Panc1 (cell line): ENCODE data around the gene BCL11B. TPM values are rescaled to one million over a fixed set of nuclear protein-coding genes. Genes with fewer than 3 reads are reported as not detected.
A peak's percentile ranks its signal among the peaks of the same experiment; 100 is the strongest.

ENCODE experiments used
- ATAC-seq: fragments of 200-7000 bp; cut with Tn5 transposase; 2 replicates; pipeline ENCODE4 v1.9.1; 2020; ENCODE audit warnings: mild to moderate bottlenecking, moderate library complexity
- BruUV-seq: library from RNA; stranded (reverse); fragments of 400-500 nt; replicated peaks from 2 replicates; lab custom pipeline; 2021; lab: Mats Ljungman, UMichigan
- CTCF ChIA-PET: fragments of 300-600 bp; sonication (Branson Sonifier 250); formaldehyde crosslinking; loops from one replicate; lab custom pipeline; 2022; ENCODE audit warnings: antibody characterized with exemption; lab: Charles Lee
- POLR2A ChIA-PET: fragments of 300-600 bp; sonication (Branson Sonifier 250); formaldehyde crosslinking; loops from one replicate; lab custom pipeline; 2022; ENCODE audit warnings: antibody characterized with exemption; lab: Charles Lee
- DNase-seq: peaks from one replicate; pipeline ENCODE4 v3.0.0-alpha.2; 2010; ENCODE audit warnings: low read depth, low spot score
- H3K27ac ChIP-seq: 2 replicates; pipeline ENCODE4 v1.5.1; 2011; ENCODE audit warnings: mild to moderate bottlenecking, low read length, inconsistent platforms
- H3K27me3 ChIP-seq: fragments of 200-500 bp; sonication (Bioruptor generic); 2 replicates; pipeline ENCODE4 v1.6.0; 2014; ENCODE audit warnings: low read length, inconsistent platforms; ENCODE audit not compliant: control insufficient read depth, insufficient read depth
- H3K36me3 ChIP-seq: fragments of 200-500 bp; sonication (Bioruptor generic); 2 replicates; pipeline ENCODE4 v1.5.1; 2014; ENCODE audit warnings: inconsistent platforms, mild to moderate bottlenecking, low read length, moderate library complexity; ENCODE audit not compliant: control insufficient read depth, insufficient read depth
- H3K4me1 ChIP-seq: 2 replicates; pipeline ENCODE4 v1.5.1; 2011; ENCODE audit warnings: inconsistent platforms, mild to moderate bottlenecking, low read length, moderate library complexity; ENCODE audit not compliant: control insufficient read depth, insufficient read depth
- H3K4me3 ChIP-seq, 2 experiments: 2 replicates each; pipeline ENCODE4 v1.5.1; 2011 to 2012; ENCODE audit warnings: low read depth in 2 of 2, low read length in 2 of 2, mild to moderate bottlenecking in 2 of 2, inconsistent platforms in 1 of 2, moderate library complexity in 1 of 2
- H3K9me3 ChIP-seq: fragments of 200-500 bp; sonication (Bioruptor generic); 2 replicates; pipeline ENCODE4 v1.5.1; 2014; ENCODE audit warnings: low read depth, mild to moderate bottlenecking, inconsistent platforms, low read length, moderate library complexity; ENCODE audit not compliant: control insufficient read depth, insufficient read depth
- POLR2AphosphoS5 ChIP-seq: IDR thresholded peaks from 2 replicates; pipeline ENCODE4 v1.6.1; 2012; ENCODE audit warnings: mild to moderate bottlenecking, low read depth, low read length, moderate library complexity
- SIN3A ChIP-seq: IDR thresholded peaks from 2 replicates; pipeline ENCODE4 v1.6.1; 2012; ENCODE audit warnings: low read depth, mild to moderate bottlenecking, low read length, moderate library complexity, borderline replicate concordance; ENCODE audit not compliant: insufficient read depth
- TCF7L2 ChIP-seq: IDR thresholded peaks from 2 replicates; pipeline ENCODE4 v1.6.1; 2011; ENCODE audit warnings: mild to moderate bottlenecking, low read depth, low read length, inconsistent platforms
- in situ Hi-C: cut with HindIII; loops from 2 replicates; pipeline ENCODE4 v1.10.0; 2016; ENCODE audit warnings: low sequenced_read_pairs, low pct_unique_long_range_greater_than_20kb
- intact Hi-C: fragments of 100-400 bp; cut with micrococcal nuclease; formaldehyde crosslinking; loops from one replicate; pipeline ENCODE4 v1.10.0; 2022; ENCODE audit not compliant: unreplicated experiment
- total RNA-seq: library from RNA; stranded (reverse); gene quantifications from one replicate; pipeline ENCODE4 v1.2.1, GENCODE V29; 2021; ENCODE audit not compliant: unreplicated experiment
- TF ChIP-seq, protein P1 (sequence below), 2 experiments: IDR thresholded peaks; 2 replicates each; pipeline ENCODE4 v1.6.1; 2011 to 2012; ENCODE audit warnings: low read depth in 2 of 2, control low read depth in 1 of 2, low read length in 1 of 2, mild to moderate bottlenecking in 1 of 2, moderate library complexity in 1 of 2; ENCODE audit not compliant: insufficient read depth in 1 of 2
- TF ChIP-seq, protein P2 (sequence below): fragments of 450-650 bp; IDR thresholded peaks from 2 replicates; pipeline ENCODE4 v1.5.1; 2017; ENCODE audit warnings: mild to moderate bottlenecking

Gene BCL11B
- total RNA-seq, 1 experiment from 2014 or later, result 0.23 TPM

DNA sequence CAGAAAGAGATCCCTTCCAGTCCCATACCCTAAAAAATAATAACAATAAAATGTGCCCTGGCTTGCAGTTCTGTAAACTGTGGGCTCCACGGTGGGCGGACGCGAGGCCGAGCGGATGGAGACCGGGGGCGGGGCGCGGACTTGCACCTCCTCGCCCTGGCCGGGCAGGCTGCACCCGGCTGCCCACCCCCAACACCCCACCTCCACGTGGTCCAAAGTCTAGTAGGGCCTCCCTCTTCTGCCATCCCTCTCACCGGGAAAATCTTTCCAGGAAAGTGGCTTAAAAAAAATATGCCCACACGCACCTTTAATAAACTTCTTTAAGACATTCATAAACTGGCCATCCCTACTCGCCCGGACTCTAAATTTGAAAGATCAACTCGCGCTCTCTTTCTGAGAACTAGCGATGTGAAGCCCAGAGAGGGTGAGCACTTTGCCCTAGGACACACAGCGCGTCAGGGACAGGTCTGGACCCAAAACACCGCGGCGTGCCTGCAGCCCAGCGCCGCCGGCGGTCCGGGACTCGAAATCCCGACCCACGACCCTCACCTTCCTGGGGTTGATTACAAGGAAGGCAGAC, 1.9 kb upstream of the BCL11B start (continued):
- no peak for TF ChIP-seq SIN3A

DNA sequence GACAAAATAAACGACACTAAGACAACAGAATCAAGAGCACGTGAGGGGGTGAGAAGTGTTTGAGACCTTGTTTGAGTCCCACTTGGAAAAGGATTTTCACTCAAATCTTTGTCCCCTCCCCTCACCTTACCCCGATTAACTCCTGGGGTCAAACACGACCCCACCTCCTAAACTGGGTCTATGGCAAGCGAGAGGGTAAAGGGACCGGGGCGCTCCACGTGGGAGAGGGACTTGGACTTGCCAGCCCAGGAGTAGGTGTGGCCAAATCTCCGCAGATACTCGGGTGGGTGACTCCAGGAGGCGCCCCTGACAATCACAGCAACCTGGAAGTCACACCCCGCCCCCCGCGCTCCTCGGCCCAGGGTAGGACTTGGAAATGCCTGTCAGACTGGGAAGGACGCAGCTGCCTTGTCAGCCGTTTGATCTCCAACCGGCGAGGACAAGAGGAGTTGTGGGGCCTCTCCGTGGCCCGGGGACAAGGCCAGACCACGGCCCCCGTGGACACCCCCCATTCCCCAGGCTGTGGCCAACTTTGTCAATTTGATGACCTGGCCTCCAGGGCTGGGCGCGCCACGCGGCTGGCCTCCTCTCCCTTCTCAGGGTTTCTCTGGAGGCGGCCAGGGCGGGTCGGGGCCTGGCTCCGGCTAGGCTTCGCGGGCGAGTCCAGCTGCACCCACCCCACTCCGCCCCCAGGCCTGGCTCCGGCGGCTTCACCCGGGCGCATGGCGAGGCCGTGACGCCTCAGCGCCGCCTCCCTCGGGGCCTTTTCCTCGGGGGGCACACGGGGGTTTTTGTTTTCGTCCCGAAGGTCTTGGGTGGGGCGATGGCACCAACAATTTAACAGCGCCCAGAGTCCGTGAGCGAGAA, 1.1 kb upstream of the BCL11B start:
- Histone ChIP-seq H3K27me3 (peaks cover 20% of the 10 kb centered on the region; the same call in 1 of the 2 replicates), H3K27ac (no peak overlapping the region), H3K4me3 (peak overlapping the region; percentile 44 to 57), H3K9me3 (no peaks in the 10 kb centered on the region), H3K4me1 (peaks cover 2% of the 10 kb centered on the region; the same call in 1 of the 2 replicates), H3K36me3 (no peaks in the 10 kb centered on the region)
- ChIA-PET POLR2A (no interaction called here), CTCF (no interaction called here)
- no peak for DNase-seq
- ATAC-seq, result peak; percentile 64
- in situ Hi-C loops (no loop called here), intact Hi-C loops (no loop called here)
- peak; percentile 91 for TF ChIP-seq TCF7L2
- TF ChIP-seq SIN3A, result no peak
- TF ChIP-seq, protein P1, sequence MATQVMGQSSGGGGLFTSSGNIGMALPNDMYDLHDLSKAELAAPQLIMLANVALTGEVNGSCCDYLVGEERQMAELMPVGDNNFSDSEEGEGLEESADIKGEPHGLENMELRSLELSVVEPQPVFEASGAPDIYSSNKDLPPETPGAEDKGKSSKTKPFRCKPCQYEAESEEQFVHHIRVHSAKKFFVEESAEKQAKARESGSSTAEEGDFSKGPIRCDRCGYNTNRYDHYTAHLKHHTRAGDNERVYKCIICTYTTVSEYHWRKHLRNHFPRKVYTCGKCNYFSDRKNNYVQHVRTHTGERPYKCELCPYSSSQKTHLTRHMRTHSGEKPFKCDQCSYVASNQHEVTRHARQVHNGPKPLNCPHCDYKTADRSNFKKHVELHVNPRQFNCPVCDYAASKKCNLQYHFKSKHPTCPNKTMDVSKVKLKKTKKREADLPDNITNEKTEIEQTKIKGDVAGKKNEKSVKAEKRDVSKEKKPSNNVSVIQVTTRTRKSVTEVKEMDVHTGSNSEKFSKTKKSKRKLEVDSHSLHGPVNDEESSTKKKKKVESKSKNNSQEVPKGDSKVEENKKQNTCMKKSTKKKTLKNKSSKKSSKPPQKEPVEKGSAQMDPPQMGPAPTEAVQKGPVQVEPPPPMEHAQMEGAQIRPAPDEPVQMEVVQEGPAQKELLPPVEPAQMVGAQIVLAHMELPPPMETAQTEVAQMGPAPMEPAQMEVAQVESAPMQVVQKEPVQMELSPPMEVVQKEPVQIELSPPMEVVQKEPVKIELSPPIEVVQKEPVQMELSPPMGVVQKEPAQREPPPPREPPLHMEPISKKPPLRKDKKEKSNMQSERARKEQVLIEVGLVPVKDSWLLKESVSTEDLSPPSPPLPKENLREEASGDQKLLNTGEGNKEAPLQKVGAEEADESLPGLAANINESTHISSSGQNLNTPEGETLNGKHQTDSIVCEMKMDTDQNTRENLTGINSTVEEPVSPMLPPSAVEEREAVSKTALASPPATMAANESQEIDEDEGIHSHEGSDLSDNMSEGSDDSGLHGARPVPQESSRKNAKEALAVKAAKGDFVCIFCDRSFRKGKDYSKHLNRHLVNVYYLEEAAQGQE (IDR thresholded peaks at IDR 0.05; ENCODE audit: insufficient read depth in 1 of 2, low read depth in 2 of 2, low read length in 1 of 2), result no peak
- BruUV-seq, result no TSS peak

DNA sequence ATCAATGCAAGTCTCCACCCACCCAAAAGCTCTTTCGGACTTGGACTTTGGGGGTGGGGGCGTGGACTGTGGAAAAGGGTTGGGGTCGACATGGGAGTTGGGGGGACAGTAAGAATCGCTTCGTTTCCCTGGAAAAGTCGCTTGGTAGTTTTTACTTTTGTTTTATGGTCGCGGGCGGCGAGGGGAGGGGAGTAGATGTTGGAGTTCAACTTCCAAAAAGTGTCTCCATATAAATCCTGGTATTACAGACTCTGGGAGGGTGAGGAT, 568 bp upstream of the BCL11B start:
- ATAC-seq (no peak), DNase-seq (no peak)
- intact Hi-C loops, result no loop called here
- in situ Hi-C loops, result no loop called here
- POLR2A ChIA-PET, result no interaction called here
- Histone ChIP-seq H3K27ac (no peak overlapping the region), H3K36me3 (no peaks in the 10 kb centered on the region), H3K27me3 (peaks cover 20% of the 10 kb centered on the region; the same call in 1 of the 2 replicates), H3K4me3 (peak overlapping the region; percentile 44 to 57), H3K9me3 (no peaks in the 10 kb centered on the region), H3K4me1 (peaks cover 2% of the 10 kb centered on the region; the same call in 1 of the 2 replicates)
- BruUV-seq, result no TSS peak
- CTCF ChIA-PET, result interaction anchor here (0.7 kb wide), 1 partner anchor 88 kb away, joined by 5 read pairs; no protein-coding TSS in a partner anchor
- TF ChIP-seq POLR2AphosphoS5, result no peak
- TF ChIP-seq, protein P1 (IDR thresholded peaks at IDR 0.05; ENCODE audit: insufficient read depth in 1 of 2, low read depth in 2 of 2, low read length in 1 of 2), result no peak
- TF ChIP-seq, protein P2, sequence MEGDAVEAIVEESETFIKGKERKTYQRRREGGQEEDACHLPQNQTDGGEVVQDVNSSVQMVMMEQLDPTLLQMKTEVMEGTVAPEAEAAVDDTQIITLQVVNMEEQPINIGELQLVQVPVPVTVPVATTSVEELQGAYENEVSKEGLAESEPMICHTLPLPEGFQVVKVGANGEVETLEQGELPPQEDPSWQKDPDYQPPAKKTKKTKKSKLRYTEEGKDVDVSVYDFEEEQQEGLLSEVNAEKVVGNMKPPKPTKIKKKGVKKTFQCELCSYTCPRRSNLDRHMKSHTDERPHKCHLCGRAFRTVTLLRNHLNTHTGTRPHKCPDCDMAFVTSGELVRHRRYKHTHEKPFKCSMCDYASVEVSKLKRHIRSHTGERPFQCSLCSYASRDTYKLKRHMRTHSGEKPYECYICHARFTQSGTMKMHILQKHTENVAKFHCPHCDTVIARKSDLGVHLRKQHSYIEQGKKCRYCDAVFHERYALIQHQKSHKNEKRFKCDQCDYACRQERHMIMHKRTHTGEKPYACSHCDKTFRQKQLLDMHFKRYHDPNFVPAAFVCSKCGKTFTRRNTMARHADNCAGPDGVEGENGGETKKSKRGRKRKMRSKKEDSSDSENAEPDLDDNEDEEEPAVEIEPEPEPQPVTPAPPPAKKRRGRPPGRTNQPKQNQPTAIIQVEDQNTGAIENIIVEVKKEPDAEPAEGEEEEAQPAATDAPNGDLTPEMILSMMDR, result no peak
- TF ChIP-seq TCF7L2, result no peak
- no peak for TF ChIP-seq SIN3A
